22Rv1 (cell line): ENCODE results near the gene TLL2.

Experiments used
- H3K27ac ChIP-seq: fragments of 450-650 bp; 2 replicates; pipeline ENCODE4 v1.5.1; 2017
- ZFX ChIP-seq: fragments of 450-650 bp; IDR thresholded peaks from 2 replicates; pipeline ENCODE4 v1.6.1; 2017; ENCODE audit warnings: antibody characterized with exemption, borderline replicate concordance
- TF ChIP-seq, protein P1 (sequence below): fragments of 450-650 bp; IDR thresholded peaks from 2 replicates; pipeline ENCODE4 v1.5.1; 2017; ENCODE audit warnings: mild to moderate bottlenecking

TLL2 gene

DNA sequence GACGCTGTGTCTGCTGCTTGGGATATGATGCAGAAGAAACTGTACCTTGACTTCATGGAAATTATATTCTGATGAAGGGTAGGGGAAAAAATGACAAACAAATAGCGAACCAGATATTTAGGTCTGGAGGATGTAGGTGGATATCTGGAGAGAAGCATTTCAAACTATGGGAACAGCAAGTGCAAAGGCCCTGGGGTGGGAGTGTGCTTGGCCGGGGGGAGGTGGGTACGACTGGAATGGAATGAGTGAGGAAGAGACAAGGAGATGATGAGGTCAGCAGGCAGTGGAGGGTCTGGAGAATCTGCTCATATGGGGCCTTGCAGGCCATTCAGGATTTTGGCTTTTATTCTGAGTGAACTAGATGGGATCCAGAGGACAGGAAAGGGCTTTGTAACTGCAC lies 65.2 kb downstream of the TLL2 start:
- TF ChIP-seq ZFX = no peak
- TF ChIP-seq, protein P1, sequence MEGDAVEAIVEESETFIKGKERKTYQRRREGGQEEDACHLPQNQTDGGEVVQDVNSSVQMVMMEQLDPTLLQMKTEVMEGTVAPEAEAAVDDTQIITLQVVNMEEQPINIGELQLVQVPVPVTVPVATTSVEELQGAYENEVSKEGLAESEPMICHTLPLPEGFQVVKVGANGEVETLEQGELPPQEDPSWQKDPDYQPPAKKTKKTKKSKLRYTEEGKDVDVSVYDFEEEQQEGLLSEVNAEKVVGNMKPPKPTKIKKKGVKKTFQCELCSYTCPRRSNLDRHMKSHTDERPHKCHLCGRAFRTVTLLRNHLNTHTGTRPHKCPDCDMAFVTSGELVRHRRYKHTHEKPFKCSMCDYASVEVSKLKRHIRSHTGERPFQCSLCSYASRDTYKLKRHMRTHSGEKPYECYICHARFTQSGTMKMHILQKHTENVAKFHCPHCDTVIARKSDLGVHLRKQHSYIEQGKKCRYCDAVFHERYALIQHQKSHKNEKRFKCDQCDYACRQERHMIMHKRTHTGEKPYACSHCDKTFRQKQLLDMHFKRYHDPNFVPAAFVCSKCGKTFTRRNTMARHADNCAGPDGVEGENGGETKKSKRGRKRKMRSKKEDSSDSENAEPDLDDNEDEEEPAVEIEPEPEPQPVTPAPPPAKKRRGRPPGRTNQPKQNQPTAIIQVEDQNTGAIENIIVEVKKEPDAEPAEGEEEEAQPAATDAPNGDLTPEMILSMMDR = no peak
- H3K27ac ChIP-seq = no peak overlapping the region

DNA sequence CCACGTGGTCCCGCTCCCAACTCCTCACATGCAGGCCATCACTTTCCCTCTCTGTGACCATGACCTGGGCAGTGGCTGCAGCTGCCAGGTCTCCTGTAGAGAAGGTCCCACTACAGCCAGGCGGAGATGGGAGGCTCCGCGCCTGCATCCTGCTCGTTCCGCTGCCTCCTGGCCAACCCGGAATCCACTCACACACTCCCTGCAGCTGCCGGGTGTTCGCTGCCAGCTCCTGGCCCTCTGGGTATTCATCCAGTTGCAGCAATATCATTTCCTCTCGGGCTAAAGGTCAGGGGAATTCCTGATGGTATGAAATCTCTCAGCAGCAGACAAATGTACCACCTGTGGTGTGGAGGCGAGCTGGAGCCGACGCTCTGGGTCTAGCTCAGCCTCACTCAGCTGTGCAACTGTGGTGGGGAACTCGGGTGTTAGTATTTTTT lies 65.7 kb downstream of the TLL2 start:
- TF ChIP-seq, protein P1 = no peak
- no peak for TF ChIP-seq ZFX

DNA sequence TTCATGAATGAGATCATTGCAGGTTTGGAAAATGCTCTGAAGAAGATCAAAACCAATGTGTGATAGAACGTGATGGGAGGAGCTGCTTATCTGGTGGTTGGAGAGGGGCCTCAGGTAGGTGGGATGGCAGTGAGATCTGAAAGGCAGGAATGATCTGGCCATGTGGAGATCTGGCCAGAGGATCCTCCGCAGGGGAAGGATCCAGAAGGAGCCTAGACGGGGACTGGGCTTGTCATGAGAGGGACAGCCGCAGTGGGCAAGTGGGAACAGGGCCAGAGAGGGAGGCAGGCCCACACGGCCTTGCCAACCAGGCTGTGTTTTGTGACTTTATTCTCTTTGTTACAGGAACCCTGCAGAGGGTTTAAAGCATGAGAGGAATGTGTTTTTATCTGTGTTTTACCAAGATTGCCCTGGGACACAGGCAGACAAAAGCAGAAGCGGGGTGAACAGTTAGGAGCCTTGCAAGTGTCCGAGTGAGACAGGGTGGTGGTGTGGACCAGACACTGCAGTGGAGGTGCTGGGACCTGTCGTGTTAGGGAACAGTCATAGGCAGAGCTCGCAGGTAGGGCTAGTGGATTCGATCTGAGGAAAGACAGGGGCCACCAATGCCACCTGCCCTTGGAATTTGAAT lies 66.6 kb downstream of the TLL2 start:
- TF ChIP-seq, protein P1 = no peak
- TF ChIP-seq ZFX = no peak
- H3K27ac ChIP-seq = no peak overlapping the region

More for the DNA sequence above, 65.7 kb downstream of the TLL2 start:
- no peak overlapping the region for H3K27ac ChIP-seq

DNA sequence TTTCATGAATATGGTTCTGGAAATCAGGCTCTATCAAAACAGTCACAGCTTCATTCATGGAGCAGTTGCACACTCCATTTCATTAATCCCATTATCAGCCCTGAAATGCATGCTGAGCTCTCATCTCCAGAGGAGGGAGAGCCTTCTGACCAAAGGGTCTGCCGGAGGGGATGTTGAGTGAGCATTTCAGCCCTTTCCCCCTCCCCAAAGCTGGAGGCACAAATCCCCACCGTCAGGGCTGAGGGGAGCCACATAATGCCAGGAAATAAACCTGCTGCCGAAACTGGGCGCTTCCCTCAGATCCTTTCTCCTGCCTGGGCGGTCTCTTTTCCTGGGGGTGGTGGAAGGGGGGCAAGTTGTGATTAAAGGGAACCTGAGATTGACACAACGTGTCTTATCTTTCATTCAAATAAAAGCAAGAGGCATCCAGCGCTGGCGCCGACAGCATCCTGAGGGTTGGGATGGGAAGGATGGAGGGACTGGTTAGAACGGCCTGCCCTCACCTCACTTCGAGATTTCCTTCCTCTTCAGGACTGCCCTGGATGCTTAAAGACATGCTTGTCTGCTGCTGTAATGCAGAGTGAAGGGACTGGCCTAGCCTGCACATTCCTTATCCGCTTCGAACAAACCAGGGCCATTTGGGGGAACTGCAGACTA lies 71.6 kb downstream of the TLL2 start:
- no peak for TF ChIP-seq ZFX
- TF ChIP-seq, protein P1 = no peak
- H3K27ac ChIP-seq = no peak overlapping the region

DNA sequence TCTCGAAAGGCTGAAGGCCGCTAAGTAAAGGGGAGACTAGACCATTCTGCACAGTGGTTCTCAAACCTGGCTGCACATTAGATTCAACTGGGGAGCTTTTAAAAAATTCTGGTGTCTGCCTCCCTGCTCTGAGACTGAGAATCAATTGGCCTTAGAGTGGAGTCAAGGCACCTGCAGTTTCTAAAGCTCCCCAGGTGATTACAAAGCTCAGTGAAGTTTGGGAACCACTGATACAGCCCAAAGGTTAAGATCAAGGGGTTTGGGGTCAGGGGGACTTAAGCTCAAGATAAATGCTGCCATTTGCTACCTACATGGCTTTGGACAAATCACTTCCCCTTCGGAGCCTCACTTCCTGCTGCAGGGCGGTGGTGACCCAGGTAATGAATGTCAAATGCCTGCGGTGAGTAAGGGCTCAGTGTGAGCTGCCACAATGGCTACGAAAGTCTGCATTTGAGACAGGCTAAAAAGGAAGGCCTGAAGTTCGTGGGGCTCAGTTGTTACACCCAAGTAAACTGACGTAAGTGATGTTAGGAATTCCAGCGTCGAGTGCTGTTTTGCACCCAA lies 72.3 kb downstream of the TLL2 start:
- H3K27ac ChIP-seq = no peak overlapping the region
- TF ChIP-seq, protein P1 = no peak
- no peak for TF ChIP-seq ZFX

DNA sequence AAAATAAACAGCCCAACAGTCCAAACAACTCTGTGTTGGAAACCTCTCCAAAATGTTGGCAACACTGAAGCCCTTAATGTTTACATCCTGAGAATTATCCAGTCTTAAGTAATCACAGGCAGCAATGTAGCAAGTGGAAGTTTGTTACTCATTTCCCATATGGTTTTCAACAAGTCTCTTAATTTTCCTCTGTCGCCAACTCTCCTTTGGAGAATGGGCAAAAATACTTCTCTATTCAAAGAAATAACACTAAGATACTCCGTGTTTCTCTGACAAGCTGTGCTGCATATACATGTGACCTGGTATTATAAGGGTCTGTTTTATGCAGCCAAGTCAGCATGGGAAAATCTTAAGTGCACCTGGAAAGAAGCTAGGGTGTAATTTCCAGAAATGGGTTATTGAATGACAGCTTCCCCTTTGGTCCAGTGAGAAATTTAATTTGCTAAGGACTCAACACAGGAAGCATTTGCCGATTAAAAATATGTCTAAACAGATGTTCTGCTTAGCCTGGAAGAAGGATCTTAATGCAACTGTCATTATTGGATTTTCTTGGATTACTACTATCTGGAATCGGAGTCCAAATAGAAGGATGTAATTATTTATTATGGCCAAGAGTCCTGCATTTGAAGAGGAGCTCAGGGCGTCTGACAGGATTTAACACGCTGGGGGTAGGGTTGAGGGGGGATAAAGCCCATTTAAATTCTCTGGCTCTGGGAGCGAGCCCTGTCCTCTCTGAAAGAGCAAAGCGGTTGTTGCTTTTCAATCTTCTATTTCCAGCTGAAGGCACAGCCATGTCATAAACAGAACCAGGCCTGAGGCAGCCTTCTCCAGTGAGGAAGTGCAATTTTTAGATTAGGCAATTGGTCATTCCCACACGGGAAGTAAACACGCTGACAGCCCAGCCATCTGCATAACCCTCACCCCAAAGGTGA lies 73.1 kb downstream of the TLL2 start:
- H3K27ac ChIP-seq = no peak overlapping the region
- TF ChIP-seq ZFX = no peak
- TF ChIP-seq, protein P1 = no peak
